Mammary epithelial cell (primary cell): Measurements from ENCODE around the gene RBM15.

Experiments used
- EZH2 ChIP-seq: IDR thresholded peaks from 2 replicates; pipeline ENCODE4 v1.6.1; 2012; ENCODE audit warnings: low read length, inconsistent platforms, borderline replicate concordance
- TF ChIP-seq, protein P1 (sequence below), 2 donors: IDR thresholded peaks in 1 of 2; conservative IDR thresholded peaks in 1 of 2; 2 replicates each; pipeline ENCODE4 v1.5.1; 2011 to 2012; ENCODE audit warnings: inconsistent platforms in 2 of 2, low read length in 2 of 2, mild to moderate bottlenecking in 2 of 2, control low read depth in 1 of 2, low read depth in 1 of 2; ENCODE audit not compliant: insufficient read depth in 1 of 2; ENCODE audit errors: extremely low read depth in 1 of 2

DNA sequence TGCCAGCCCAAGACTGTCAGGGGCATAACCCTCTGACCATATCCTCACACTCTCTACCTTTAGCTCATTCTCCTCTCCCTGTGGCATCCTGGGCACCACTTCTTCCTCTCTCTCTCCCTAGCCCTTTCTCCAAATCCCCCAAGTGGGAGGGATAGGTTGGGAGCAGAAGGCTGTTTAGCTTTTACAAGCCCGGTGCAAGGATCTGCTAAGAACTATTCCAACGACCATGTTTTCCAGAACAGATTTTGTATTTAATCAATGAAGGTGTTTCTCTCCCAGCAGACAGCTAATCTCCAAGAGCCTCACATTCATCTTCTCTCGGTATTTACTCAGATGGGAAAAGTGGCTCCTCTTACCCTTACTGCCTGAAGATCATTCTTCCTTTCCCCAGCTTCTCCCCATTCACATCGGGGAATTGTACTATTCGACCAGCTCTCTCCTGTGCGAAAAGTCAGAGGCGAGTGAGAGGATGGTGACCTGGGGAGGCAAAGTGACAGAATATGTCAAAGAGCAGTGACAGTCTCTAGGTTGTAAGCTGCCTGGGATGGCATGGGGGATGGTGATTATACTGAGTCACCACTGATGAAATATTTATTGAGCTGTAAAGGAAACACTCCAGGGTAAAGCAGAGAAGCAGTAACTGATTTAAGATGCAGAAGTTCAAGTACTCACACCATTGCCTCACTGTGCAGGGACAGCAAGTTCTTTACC lies 47.0 kb upstream of the RBM15 start:
- TF ChIP-seq, protein P1, sequence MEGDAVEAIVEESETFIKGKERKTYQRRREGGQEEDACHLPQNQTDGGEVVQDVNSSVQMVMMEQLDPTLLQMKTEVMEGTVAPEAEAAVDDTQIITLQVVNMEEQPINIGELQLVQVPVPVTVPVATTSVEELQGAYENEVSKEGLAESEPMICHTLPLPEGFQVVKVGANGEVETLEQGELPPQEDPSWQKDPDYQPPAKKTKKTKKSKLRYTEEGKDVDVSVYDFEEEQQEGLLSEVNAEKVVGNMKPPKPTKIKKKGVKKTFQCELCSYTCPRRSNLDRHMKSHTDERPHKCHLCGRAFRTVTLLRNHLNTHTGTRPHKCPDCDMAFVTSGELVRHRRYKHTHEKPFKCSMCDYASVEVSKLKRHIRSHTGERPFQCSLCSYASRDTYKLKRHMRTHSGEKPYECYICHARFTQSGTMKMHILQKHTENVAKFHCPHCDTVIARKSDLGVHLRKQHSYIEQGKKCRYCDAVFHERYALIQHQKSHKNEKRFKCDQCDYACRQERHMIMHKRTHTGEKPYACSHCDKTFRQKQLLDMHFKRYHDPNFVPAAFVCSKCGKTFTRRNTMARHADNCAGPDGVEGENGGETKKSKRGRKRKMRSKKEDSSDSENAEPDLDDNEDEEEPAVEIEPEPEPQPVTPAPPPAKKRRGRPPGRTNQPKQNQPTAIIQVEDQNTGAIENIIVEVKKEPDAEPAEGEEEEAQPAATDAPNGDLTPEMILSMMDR (conservative IDR thresholded peaks at IDR 0.05 in 1 of 2, IDR thresholded peaks at IDR 0.05 in 1 of 2; ENCODE audit: extremely low read depth in 1 of 2, insufficient read depth in 1 of 2, low read depth in 1 of 2, low read length in 2 of 2), result no peak
- TF ChIP-seq EZH2, result no peak
